ENCODE data around the gene KCND2.
A peak's percentile ranks its signal among the peaks of the same experiment; 100 is the strongest.

GRCh38 chr7:120521761-120522737 is 249.1 kb downstream of the KCND2 start:
- TF ChIP-seq, protein P1, sequence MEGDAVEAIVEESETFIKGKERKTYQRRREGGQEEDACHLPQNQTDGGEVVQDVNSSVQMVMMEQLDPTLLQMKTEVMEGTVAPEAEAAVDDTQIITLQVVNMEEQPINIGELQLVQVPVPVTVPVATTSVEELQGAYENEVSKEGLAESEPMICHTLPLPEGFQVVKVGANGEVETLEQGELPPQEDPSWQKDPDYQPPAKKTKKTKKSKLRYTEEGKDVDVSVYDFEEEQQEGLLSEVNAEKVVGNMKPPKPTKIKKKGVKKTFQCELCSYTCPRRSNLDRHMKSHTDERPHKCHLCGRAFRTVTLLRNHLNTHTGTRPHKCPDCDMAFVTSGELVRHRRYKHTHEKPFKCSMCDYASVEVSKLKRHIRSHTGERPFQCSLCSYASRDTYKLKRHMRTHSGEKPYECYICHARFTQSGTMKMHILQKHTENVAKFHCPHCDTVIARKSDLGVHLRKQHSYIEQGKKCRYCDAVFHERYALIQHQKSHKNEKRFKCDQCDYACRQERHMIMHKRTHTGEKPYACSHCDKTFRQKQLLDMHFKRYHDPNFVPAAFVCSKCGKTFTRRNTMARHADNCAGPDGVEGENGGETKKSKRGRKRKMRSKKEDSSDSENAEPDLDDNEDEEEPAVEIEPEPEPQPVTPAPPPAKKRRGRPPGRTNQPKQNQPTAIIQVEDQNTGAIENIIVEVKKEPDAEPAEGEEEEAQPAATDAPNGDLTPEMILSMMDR (IDR thresholded peaks at IDR 0.05; ENCODE audit: control extremely low read depth in 1 of 3, insufficient read depth in 1 of 3, low read depth in 1 of 3, low read length in 3 of 3) = no peak
- TF ChIP-seq CEBPB (IDR thresholded peaks at IDR 0.05; ENCODE audit: low read depth, low read length) (no peak), POLR2A (IDR thresholded peaks at IDR 0.05; ENCODE audit: control extremely low read depth in 1 of 2, low read depth in 2 of 2, low read length in 2 of 2) (no peak), YY1 (IDR thresholded peaks at IDR 0.05; ENCODE audit: low read depth, low read length) (no peak), BACH1 (IDR thresholded peaks at IDR 0.05; ENCODE audit: low read length) (no peak), BCL11A (IDR thresholded peaks at IDR 0.05; ENCODE audit: low read depth in 2 of 2, low read length in 2 of 2) (no peak), USF2 (IDR thresholded peaks at IDR 0.05; ENCODE audit: low read length) (no peak), SRF (IDR thresholded peaks at IDR 0.05; ENCODE audit: low read depth, low read length) (no peak), TAF1 (IDR thresholded peaks at IDR 0.05; ENCODE audit: low read depth, low read length) (0 out of 2 replicates have a peak, but pooled peaks have one; percentile 16)
